ENCODE data around the gene EXTL2. TPM values are rescaled to one million over a fixed set of nuclear protein-coding genes. Genes with fewer than 3 reads are reported as not detected.
"Not testable (repeated sequence)": the region's sequence is repeated elsewhere in the genome, so short reads cannot be mapped to it uniquely, and the experiment has no call there.

EXTL2 gene
- polyA plus RNA-seq, 1 donor from 2014 or later, result 34.2 TPM

DNA sequence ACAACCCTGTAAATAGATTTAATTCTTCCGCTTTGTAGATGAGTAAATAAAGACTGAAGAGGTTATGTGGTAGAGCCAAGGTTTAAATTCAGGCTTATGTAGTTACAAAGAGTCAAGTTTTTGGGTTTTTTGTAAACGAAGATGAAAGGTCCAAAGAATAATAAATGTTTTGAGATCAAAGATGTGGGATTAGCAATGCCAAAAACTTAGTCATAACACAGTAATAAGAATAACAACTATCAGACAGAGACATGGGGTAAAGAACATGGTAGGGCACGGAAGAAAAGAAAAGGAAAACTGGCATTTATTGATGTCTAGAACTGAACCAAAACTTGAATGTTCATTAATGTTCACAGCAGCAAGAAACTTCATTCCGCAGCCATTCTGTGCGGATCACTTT, 42.9 kb downstream of the EXTL2 start:
- H3K27ac ChIP-seq (ENCODE audit: low read length), result no peak overlapping the region
- H3K9ac ChIP-seq (ENCODE audit: low read length), result no peak overlapping the region
- no peaks in the 10 kb centered on the region for H3K27me3 ChIP-seq (ENCODE audit: insufficient read depth, low read depth, low read length)
- no peaks in the 10 kb centered on the region for H3F3A ChIP-seq (ENCODE audit: insufficient read depth, low read length, poor library complexity, severe bottlenecking)
- no peak overlapping the region for H2AFZ ChIP-seq (ENCODE audit: low read depth, low read length)
- H3K4me2 ChIP-seq (ENCODE audit: low read length), result no peak overlapping the region
- no peaks in the 10 kb centered on the region for H3K79me2 ChIP-seq (replicated peaks; ENCODE audit: insufficient read depth, low read length)
- no peaks in the 10 kb centered on the region for H4K20me1 ChIP-seq (ENCODE audit: insufficient read depth)
- H3K4me3 ChIP-seq (ENCODE audit: low read length), result no peak overlapping the region
- no peaks in the 10 kb centered on the region for H3K36me3 ChIP-seq (ENCODE audit: insufficient read depth, low read length)
- no peaks in the 10 kb centered on the region for H3K9me3 ChIP-seq (ENCODE audit: low read length)
- H3K9me2 ChIP-seq (ENCODE audit: insufficient read depth, low read length), result no peaks in the 10 kb centered on the region
- TF ChIP-seq SMC3 (conservative IDR thresholded peaks at IDR 0.05; ENCODE audit: poor library complexity) (no peak), POLR2AphosphoS5 (IDR thresholded peaks at IDR 0.05) (no peak), MXI1 (conservative IDR thresholded peaks at IDR 0.05; ENCODE audit: poor library complexity, severe bottlenecking) (no peak), RAD21 (conservative IDR thresholded peaks at IDR 0.05) (no peak), EZH2 (IDR thresholded peaks at IDR 0.05; ENCODE audit: borderline replicate concordance, insufficient read depth, low read length, poor library complexity, severe bottlenecking) (no peak), EP300 (conservative IDR thresholded peaks at IDR 0.05; ENCODE audit: poor library complexity, severe bottlenecking) (no peak), TAF1 (IDR thresholded peaks at IDR 0.05; ENCODE audit: low read depth) (no peak)
- TF ChIP-seq, protein P1, sequence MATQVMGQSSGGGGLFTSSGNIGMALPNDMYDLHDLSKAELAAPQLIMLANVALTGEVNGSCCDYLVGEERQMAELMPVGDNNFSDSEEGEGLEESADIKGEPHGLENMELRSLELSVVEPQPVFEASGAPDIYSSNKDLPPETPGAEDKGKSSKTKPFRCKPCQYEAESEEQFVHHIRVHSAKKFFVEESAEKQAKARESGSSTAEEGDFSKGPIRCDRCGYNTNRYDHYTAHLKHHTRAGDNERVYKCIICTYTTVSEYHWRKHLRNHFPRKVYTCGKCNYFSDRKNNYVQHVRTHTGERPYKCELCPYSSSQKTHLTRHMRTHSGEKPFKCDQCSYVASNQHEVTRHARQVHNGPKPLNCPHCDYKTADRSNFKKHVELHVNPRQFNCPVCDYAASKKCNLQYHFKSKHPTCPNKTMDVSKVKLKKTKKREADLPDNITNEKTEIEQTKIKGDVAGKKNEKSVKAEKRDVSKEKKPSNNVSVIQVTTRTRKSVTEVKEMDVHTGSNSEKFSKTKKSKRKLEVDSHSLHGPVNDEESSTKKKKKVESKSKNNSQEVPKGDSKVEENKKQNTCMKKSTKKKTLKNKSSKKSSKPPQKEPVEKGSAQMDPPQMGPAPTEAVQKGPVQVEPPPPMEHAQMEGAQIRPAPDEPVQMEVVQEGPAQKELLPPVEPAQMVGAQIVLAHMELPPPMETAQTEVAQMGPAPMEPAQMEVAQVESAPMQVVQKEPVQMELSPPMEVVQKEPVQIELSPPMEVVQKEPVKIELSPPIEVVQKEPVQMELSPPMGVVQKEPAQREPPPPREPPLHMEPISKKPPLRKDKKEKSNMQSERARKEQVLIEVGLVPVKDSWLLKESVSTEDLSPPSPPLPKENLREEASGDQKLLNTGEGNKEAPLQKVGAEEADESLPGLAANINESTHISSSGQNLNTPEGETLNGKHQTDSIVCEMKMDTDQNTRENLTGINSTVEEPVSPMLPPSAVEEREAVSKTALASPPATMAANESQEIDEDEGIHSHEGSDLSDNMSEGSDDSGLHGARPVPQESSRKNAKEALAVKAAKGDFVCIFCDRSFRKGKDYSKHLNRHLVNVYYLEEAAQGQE (IDR thresholded peaks at IDR 0.05; ENCODE audit: borderline replicate concordance), result no peak
- TF ChIP-seq, protein P2, sequence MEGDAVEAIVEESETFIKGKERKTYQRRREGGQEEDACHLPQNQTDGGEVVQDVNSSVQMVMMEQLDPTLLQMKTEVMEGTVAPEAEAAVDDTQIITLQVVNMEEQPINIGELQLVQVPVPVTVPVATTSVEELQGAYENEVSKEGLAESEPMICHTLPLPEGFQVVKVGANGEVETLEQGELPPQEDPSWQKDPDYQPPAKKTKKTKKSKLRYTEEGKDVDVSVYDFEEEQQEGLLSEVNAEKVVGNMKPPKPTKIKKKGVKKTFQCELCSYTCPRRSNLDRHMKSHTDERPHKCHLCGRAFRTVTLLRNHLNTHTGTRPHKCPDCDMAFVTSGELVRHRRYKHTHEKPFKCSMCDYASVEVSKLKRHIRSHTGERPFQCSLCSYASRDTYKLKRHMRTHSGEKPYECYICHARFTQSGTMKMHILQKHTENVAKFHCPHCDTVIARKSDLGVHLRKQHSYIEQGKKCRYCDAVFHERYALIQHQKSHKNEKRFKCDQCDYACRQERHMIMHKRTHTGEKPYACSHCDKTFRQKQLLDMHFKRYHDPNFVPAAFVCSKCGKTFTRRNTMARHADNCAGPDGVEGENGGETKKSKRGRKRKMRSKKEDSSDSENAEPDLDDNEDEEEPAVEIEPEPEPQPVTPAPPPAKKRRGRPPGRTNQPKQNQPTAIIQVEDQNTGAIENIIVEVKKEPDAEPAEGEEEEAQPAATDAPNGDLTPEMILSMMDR (IDR thresholded peaks at IDR 0.05; ENCODE audit: poor library complexity, severe bottlenecking), result no peak

DNA sequence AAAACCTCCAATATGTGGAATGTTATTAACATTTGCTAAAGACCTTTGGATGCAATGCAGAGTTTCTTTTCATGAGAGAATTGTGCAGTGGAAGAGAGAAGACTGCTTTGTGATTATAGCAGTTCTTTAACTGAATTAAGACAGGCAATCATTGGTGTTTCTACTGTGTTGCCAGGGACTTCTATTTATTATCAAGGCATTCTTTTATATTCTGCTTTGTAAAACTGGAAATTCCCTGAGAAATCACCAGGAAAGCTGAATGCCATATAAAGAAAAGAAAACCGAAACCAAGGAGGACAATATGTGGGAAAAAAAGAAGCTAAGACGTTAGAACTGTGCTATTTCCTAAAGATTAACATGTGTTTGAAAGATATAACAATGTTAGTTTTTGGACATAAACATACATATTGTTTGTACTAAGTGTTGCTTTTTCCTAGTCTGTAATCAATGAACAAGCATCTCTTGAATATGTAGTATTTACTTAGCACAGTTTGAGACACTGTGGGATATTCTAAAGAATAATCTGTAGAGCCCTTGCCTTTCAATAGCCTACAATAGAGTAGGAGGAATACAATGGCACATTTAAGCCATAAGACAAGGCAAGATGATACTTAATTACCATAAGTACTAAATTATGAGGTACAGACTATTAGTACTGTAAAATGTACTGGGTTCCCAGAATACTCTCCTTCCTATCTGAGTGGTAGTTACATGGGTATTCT, 47.1 kb downstream of the EXTL2 start:
- Histone ChIP-seq H3K9me3 (ENCODE audit: low read length) (no peaks in the 10 kb centered on the region), H3K27ac (ENCODE audit: low read length) (no peak overlapping the region), H4K20me1 (ENCODE audit: insufficient read depth) (no peaks in the 10 kb centered on the region), H3K27me3 (ENCODE audit: insufficient read depth, low read depth, low read length) (no peaks in the 10 kb centered on the region), H3K9me2 (ENCODE audit: insufficient read depth, low read length) (no peaks in the 10 kb centered on the region), H3K9ac (ENCODE audit: low read length) (no peak overlapping the region), H2AFZ (ENCODE audit: low read depth, low read length) (no peak overlapping the region), H3K4me2 (ENCODE audit: low read length) (no peak overlapping the region), H3K4me3 (ENCODE audit: low read length) (no peak overlapping the region), H3K36me3 (ENCODE audit: insufficient read depth, low read length) (no peaks in the 10 kb centered on the region), H3K79me2 (replicated peaks; ENCODE audit: insufficient read depth, low read length) (no peaks in the 10 kb centered on the region), H3F3A (ENCODE audit: insufficient read depth, low read length, poor library complexity, severe bottlenecking) (no peaks in the 10 kb centered on the region)
- TF ChIP-seq, protein P2 (IDR thresholded peaks at IDR 0.05; ENCODE audit: poor library complexity, severe bottlenecking), result no peak
- TF ChIP-seq POLR2AphosphoS5 (IDR thresholded peaks at IDR 0.05), result no peak
- TF ChIP-seq SMC3 (conservative IDR thresholded peaks at IDR 0.05; ENCODE audit: poor library complexity), result no peak
- no peak for TF ChIP-seq EP300 (conservative IDR thresholded peaks at IDR 0.05; ENCODE audit: poor library complexity, severe bottlenecking)
- no peak for TF ChIP-seq MXI1 (conservative IDR thresholded peaks at IDR 0.05; ENCODE audit: poor library complexity, severe bottlenecking)
- no peak for TF ChIP-seq RAD21 (conservative IDR thresholded peaks at IDR 0.05)
- no peak for TF ChIP-seq EZH2 (IDR thresholded peaks at IDR 0.05; ENCODE audit: borderline replicate concordance, insufficient read depth, low read length, poor library complexity, severe bottlenecking)
- no peak for TF ChIP-seq TAF1 (IDR thresholded peaks at IDR 0.05; ENCODE audit: low read depth)
- TF ChIP-seq, protein P1 (IDR thresholded peaks at IDR 0.05; ENCODE audit: borderline replicate concordance), result no peak

DNA sequence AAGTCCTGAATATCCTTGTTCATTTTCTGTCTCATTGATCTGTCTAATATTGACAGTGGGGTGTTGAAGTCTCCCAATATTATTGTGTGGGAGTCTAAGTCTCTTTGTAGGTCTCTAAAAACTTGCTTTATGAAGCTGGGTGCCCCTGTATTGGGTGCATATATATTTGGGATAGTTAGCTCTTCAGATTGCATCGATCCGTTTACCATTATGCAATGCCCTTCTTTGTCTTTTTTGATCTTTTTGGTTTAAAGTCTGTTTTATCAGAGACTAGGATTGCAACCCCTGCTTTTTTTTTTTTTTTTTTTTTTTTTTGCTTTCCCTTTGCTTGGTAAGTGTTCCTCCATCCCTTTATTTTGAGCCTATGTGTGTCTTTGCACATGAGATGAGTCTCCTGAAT, 51.5 kb downstream of the EXTL2 start:
- not testable (repeated sequence) for H4K20me1 ChIP-seq (ENCODE audit: insufficient read depth); H3K36me3 ChIP-seq (ENCODE audit: insufficient read depth, low read length); H2AFZ ChIP-seq (ENCODE audit: low read depth, low read length); H3K9me2 ChIP-seq (ENCODE audit: insufficient read depth, low read length); H3K27me3 ChIP-seq (ENCODE audit: insufficient read depth, low read depth, low read length); H3K9ac ChIP-seq (ENCODE audit: low read length); H3K79me2 ChIP-seq (replicated peaks; ENCODE audit: insufficient read depth, low read length); H3K4me2 ChIP-seq (ENCODE audit: low read length); H3F3A ChIP-seq (ENCODE audit: insufficient read depth, low read length, poor library complexity, severe bottlenecking); H3K27ac ChIP-seq (ENCODE audit: low read length); H3K4me3 ChIP-seq (ENCODE audit: low read length); H3K9me3 ChIP-seq (ENCODE audit: low read length)
